PFSK-1 (cell line): ENCODE results near the gene RRAGD.

ENCODE experiments used
- FOXP2 ChIP-seq: optimal IDR thresholded peaks from 2 replicates; pipeline ENCODE3; 2011; ENCODE audit warnings: borderline replicate concordance, control low read depth, inconsistent platforms; ENCODE audit not compliant: insufficient read depth; ENCODE audit errors: extremely low read length, extremely low read depth
- POLR2AphosphoS5 ChIP-seq: IDR thresholded peaks from 2 replicates; pipeline ENCODE4 v1.6.1; 2012; ENCODE audit warnings: low read depth, mild to moderate bottlenecking, control low read depth, low read length, moderate library complexity
- REST ChIP-seq, 2 experiments: IDR thresholded peaks; 2 replicates each; pipeline versions ENCODE4 v1.6.1 to v1.8.0; 2011 to 2012; ENCODE audit warnings: low read depth in 2 of 2, low read length in 2 of 2, control low read depth in 1 of 2, inconsistent platforms in 1 of 2, mild to moderate bottlenecking in 1 of 2, moderate library complexity in 1 of 2; ENCODE audit not compliant: insufficient read depth in 1 of 2
- SIN3A ChIP-seq: IDR thresholded peaks from 2 replicates; pipeline ENCODE4 v1.6.1; 2012; ENCODE audit warnings: mild to moderate bottlenecking, low read length, moderate library complexity, borderline replicate concordance; ENCODE audit not compliant: insufficient read depth
- TAF1 ChIP-seq: IDR thresholded peaks from 2 replicates; pipeline ENCODE4 v1.6.1; 2012; ENCODE audit warnings: low read length, control low read depth, borderline replicate concordance; ENCODE audit not compliant: insufficient read depth

The RRAGD gene

GRCh38 chr6:89409461-89410035 is 2.5 kb downstream of the RRAGD start:
- TF ChIP-seq POLR2AphosphoS5 (no peak), REST (IDR thresholded peaks at IDR 0.05; ENCODE audit: insufficient read depth in 1 of 2, low read depth in 2 of 2, low read length in 2 of 2) (no peak), SIN3A (no peak), TAF1 (no peak), FOXP2 (no peak)

- TF ChIP-seq FOXP2 = no peak
- TF ChIP-seq TAF1 = no peak
- no peak for TF ChIP-seq SIN3A
- no peak for TF ChIP-seq POLR2AphosphoS5
- TF ChIP-seq REST (IDR thresholded peaks at IDR 0.05; ENCODE audit: insufficient read depth in 1 of 2, low read depth in 2 of 2, low read length in 2 of 2) = no peak
Observed at GRCh38 chr6:89406141-89406540, 5.9 kb downstream of the RRAGD start.

GRCh38 chr6:89404512-89404911 is 7.6 kb downstream of the RRAGD start:
- TF ChIP-seq SIN3A (no peak), POLR2AphosphoS5 (no peak), REST (IDR thresholded peaks at IDR 0.05; ENCODE audit: insufficient read depth in 1 of 2, low read depth in 2 of 2, low read length in 2 of 2) (no peak), TAF1 (no peak), FOXP2 (no peak)

GRCh38 chr6:89402776-89403175 is 9.3 kb downstream of the RRAGD start:
- TF ChIP-seq TAF1 (no peak), POLR2AphosphoS5 (no peak), SIN3A (no peak), REST (IDR thresholded peaks at IDR 0.05; ENCODE audit: insufficient read depth in 1 of 2, low read depth in 2 of 2, low read length in 2 of 2) (no peak), FOXP2 (no peak)
